Stimulated activated CD8-positive, alpha-beta memory T cell treated with anti-CD3 and anti-CD28 coated beads, Interleukin-15, amount 100 ng/mL, for 1 hour (primary cell): ENCODE results near the gene CREBL2.
"Not testable (repeated sequence)": the region's sequence is repeated elsewhere in the genome, so short reads cannot be mapped to it uniquely, and the experiment has no call there.

ENCODE experiments used
- DNase-seq: peaks from one replicate; pipeline ENCODE4 v3.0.0-alpha.2; 2020; ENCODE audit warnings: low read depth

CREBL2 gene, protein sequence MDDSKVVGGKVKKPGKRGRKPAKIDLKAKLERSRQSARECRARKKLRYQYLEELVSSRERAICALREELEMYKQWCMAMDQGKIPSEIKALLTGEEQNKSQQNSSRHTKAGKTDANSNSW

DNA sequence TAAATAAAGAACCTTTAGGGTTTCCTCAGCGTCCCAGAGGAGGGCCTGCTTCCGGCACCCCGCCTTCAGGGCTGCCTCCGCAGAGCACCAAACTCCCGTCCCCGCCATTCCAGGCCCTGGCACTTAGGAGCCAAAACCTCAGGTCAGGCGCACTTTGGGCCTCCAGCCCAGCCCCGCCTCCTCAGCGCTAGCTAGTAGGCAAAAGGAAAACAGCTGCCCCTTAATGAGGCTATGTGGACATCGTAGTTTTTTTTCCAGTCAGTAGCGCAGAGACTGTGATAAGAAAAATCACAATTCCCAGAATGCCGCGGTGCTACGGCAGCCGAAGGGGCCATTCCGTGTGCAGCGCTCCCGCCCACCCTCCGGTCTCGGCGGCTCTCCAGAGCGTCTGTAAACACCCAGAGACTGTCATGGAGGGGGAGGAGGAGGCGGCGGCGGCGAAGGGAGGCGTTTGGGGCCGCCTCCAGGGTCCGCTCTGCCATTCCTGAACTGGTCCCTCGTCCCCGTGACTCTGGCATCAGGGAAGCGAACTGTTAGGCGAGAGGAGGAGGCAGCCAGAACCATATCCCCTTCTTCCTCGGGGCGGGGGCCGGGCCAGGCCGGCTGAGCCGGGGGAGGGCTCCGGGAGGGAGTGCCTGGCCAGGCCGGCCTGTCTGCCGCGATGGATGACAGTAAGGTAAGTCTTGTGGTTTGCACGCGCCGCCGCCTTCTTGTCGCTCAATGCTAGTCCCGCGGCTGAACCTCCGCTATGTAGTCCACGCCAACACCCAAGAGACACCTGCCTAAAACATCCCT is at the start of gene CREBL2:
Gene CREBL2, plus strand, starts transcription at position 365 of the 795 bp plus-strand sequence. Its CDS starts 297 bp downstream, at position 662.
- peak; percentile 64 for DNase-seq

DNA sequence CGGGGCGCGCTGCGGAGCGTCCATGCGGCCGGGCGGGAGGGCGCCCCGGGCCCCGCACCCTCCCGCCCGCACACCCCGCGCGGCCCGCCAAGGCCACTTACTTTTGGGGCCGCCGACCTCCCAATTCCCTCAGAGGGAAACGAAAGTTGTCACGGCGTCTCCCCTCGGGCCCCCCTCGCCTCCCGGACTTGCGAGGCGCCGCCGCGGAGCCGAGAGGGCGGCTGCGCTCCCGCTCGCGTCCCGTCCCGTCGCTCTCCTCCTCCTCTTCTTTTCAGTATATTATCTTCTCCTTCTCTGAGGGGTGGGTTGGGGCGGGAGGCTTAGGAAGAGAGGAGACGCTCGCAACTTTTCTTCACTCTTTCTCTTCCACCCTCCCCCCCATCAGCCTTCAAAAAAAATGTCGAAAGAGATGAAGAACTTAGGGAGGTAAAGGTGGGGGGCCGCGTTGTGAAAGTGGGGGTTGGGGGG is 49.6 kb upstream of the CREBL2 start:
- DNase-seq = no peak

DNA sequence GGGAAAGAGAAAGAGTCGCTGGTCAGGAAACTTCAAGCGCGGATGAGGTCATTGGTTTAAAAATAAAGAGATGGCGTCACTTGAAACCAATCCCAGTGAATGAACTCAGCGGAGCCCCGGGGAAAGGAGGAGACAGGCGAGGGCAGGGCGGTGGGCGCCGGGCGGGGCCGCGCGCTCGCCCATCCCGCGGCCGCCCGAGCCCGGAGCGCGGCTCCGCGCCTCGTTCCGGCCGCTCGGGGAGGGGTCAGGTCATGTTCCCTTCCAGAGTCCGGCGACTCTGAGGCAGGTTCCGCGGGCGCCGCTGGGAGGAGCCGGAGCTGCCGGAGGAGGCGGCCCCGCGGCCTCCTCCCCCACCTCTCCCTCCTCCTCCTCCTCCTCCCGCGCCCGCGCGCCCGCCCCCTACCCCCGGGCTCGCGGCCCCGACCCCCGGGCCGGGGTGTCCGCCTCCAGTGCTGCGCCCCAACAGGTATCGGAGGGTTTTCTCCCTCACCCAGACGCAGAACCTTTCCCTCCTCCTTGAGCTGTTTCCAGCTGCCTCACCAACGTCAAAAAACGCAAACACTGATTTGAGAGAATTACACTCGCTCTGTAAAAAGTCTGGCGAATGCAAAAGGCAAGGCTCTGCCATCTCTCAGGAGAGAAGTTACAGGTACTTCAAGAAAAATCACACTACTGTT is 49.0 kb upstream of the CREBL2 start, which contains the start of gene DUSP16:
Gene DUSP16, minus strand, starts transcription at position 279 of the 677 bp plus-strand sequence. CDS start 41,765 bp downstream, outside the sequence.
- DNase-seq = peak; percentile 41

DNA sequence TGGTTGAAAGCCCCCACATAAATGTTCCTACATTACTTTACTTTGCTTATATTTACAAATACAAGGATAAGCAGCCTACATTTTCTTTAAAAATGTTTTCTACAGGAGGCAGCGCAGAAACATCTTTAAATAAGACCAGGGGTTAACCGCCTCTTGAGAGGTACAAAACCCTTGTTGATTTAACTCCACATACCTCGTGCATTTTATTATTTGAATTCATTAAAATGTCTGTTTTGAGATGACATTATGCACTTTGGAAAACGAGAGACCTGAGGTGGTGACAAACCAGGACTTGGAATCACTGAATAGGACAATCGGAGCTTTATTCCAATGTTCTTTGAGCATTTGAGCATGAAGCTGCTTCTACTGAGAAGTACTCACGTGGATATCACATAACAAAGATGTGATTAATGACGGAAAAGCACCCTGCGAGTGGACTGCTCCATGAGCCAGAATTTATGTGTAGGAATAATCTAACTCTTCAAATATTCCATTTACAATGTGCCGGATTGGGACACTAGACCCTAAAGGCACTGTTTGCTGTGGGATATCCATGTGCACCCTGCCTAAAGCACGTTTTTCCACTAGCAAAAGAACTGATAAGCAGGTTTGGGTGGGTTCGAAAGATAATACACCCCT is 48.3 kb upstream of the CREBL2 start:
- DNase-seq = no peak

DNA sequence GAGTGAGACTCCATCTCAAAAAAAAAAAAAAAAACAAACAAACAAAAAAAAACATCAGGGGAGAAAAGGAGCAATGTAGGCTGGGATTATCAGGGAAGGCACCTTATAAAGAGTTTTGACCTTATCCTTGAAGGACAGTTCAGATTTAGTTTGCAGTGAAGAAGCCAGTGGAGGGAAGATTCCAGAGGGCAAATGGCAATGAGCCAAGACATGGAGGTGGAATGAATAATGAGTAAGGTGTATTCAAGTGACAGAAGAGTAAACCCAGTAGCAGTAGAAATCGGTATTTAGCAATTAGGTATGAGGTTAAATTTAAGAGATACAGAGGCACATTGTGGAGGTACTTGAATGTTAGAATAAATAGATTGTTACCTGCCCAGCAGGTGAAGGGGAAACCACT is 46.8 kb upstream of the CREBL2 start:
- DNase-seq = no peak

DNA sequence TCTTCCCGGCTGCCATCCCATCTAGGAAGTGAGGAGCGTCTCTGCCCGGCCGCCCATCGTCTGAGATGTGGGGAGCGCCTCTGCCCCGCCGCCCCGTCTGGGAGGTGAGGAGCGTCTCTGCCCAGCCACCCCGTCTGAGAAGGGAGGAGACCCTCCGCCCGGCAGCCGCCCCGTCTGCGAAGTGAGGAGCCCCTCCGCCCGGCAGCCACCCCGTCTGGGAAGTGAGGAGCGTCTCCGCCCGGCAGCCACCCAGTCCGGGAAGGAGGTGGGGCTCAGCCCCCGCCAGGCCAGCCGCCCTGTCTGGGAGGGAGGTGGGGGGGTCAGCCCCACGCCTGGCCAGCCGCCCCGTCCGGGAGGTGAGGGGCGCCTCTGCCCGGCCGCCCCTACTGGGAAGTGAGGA is 45.7 kb upstream of the CREBL2 start:
- DNase-seq = not testable (repeated sequence)

DNA sequence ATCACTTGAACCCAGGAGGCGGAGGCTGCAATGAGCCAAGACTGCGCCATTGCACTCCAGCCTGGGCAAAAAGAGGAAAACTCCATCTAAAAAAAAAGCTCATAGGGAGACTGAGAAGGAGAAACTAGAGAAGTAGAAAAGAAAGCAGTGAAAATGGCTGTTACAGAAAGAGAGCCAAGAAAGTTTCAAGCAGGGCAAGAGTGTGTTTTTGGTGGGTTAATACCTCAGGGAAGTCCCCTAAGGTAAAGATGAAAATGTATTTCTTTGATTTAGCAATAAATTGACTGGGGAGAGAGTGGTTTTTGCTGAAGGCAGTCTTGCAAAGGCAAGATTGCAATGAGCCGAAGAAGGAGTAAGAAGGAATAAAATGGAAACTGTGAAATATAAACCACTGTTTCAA is 39.0 kb upstream of the CREBL2 start:
- DNase-seq = no peak

DNA sequence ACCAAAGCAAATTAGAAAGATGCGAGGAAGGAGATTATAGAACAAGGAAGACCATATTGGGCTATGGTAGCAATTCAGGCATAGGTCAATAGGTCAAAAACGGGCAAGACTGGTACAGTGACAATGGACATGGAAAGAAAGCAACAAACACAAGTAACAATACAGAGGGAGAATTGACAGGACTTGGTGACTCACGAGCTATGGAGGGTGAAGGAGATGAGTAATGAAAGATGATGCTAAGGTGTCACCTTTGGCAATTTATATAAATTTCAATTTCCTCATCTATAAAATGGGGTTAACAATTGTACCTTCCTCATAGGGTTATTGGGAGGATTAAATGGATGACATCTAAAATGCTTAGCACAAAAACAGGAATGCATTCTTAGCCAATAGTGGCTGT is 33.9 kb upstream of the CREBL2 start:
- DNase-seq = no peak

DNA sequence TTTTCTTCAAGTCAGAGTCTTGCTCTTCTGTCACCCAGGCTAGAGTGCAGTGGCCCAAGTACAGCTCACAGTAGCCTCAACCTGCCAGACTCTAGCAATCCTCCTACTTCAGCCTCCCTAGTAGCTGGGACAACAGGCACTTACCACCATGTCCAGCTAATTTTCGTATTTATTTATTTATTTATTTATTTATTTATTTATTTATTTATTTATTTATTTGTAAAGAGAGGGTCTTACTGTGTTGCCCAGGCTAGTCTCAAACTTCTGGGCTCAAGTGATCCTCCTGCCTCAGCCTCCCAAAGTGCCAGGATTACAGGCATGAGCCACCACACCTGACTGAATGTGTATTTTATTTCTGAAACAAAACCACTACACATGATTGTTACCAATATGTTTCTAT is 31.0 kb upstream of the CREBL2 start:
- DNase-seq = not testable (repeated sequence)

DNA sequence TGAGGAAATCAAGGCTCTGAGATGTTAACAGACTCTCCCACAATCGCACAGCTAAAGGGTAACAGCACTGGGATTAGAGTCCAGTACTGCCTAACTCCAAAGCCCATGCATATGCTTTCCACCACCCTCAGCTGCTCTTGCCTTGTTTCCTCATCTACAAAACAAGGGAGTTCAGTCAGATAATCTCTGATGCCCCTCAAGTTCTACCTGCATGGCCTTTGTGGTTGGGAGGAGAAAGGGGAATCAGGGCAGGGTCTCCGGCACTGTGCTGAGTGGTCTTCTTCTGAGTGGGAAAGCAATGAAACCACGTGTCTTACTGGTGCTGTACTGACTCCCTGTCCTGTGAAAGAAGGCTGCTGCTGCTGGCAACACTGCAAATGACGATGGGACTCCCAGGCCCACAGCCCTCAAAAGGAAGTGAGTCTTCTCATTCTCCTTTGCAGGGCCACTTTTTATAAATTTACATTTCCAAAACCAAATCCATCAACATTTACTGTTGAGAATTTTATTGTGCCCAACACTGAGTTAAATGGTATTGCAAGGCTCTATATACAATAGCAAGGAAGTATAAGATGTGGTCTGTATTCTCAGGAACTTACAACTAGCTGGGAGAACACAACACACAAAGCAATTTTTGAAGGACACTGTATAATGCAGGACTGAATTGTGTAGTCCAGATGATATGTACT is 29.3 kb upstream of the CREBL2 start:
- DNase-seq = no peak

DNA sequence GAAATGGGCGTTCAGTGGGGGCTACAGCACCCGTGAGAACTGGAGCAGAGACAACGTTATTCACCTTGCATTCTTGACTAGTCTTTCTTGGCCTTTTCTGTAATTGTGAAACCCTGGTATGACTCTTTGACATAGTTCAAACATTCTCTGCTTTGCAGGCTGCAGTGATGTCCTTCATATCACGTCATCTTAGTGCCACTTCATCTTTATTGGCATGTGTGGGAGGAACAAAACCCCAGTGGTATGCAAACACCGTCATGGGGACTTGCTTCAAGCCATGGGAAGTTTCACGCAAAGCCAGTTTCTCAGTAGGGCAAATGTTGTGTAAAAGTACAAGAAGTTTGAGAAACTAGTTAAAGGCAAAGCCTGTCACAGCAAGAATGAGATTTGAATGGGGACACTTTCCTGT is 28.8 kb upstream of the CREBL2 start:
- DNase-seq = no peak

DNA sequence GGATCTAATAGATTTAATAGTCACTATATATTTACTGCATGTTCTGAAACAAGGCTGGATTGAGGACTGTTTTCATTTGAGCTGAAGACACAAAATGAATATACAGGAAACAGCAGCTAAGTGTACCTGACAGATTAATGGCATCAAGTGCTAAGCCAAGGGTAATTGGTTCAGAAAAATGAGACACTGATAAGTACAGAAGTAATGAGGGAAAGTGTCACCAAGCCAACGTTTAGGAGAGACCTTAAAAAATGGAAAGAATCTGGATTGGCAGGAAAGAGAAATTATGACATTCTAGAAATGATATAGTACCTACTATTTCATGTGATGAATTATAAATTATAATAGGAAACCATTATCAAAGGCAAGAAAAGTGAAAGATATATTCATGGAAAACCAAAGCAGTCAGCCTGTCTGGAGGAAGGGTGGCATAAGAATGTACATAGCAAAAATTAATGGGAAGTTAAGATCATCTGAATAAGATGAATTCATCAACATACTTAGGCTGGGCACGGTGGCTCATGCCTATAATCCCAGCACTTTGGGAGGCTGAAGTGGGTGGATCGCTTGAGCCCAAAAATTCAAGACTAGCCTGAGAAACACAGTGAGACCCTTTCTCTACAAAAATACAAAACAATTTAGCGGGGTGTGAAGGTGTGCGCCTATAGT is 28.0 kb upstream of the CREBL2 start:
- no peak for DNase-seq

DNA sequence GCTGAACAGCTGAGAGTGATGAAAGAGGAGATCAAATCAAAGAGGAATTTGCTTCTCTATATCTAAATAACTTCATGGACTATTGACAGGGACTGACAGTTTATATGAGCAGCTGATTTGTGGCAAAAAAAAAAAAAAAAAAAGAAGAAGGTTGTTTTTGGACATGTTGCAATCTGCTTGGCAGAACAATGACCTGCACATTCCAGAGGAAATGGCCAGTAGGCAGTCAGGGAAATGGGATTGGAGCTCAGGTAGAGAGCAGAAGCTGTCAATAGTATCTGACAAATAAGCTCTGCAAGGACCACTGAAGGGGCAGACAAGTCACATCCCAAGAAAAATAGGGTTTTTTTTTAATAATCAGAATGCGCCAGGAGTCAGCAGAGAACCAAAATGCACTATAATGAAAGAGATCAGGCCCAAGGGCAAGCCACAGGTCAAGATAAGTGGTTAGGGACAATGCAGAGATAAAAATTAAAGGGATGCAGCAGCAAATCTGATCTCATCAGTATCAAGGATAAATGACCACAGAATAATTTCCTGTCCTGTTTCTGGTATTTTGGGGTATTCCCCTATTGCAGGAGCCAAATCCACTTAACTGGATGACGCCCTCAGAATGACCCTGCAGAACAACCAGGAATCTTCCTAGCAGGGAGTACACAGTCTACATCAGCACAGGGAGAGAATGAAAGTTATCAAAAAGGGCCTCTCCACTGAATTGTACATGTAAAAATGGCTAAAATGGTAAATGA is 26.4 kb upstream of the CREBL2 start:
- no peak for DNase-seq

DNA sequence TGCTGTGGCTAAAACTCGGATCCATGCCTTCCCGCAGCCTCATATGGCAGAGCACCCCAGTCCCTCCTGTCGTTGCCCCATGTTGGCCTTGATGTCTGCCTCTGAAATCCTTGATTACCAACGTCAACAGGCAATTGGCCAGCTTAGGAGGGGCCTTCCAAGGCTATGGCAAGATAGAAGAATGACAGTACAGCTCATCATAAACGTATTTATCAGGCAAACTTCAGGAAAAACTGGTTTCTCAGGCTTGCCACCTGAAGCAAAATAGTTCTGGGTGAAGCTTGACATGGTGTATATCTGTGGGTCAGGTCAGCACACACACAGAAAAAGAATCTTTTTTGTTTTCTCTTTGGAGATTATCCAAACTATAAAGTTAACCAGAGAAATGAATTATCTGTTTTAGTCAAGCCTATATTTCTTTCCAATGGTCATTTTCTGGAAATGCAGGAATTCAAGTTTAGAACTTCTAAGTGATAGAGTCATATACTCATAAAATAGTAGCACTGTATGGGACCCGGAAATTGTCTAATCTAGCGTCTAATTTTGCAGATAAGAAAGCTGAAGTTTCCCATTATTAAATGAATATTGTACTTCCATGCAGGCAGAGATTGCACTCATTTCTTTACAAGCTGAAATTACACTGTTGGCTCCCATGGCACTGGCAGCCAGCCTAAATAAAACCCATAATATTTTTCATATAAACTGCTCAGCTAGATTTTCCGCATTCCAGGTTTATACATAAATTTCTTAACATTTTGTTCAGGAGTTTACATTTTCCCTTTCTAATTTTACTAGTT is 24.6 kb upstream of the CREBL2 start:
- no peak for DNase-seq

DNA sequence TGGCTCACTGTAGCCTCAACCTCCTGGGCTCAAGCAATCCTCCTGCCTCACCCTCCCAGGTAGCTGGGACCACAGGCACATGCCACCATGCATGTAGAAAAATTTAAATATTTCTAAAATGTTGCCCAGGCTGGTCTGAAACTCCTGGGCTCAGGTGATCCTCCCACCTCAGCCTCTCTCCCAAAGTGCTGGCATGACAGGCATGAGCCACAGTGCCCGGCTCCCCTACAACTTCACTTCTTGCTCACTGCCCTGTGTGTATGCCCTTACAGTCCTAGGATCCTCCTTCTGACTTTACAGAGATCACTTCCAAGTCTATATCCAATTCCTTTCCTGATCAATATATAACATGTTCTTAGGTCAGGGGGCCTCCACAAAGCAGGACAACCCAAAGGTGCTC is 23.8 kb upstream of the CREBL2 start:
- DNase-seq = no peak

DNA sequence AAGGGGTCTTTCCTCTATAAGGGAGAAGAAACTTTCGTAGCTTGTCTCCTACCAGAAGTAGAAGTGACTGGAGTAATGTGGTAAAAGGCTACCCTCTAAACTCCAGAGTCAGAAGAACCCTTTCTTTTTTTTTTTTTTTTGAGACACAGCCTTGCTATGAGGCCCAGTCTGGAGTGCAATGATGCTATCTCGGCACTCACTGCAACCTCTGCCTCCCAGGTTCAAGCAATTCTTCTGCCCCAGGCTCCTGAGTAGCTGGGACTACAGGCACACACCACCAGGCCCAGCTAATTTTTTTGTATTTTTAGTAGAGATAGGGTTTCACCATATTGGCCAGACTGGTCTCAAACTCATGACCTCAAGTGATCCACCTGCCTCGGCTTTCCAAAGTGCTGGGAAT is 23.2 kb upstream of the CREBL2 start:
- not testable (repeated sequence) for DNase-seq

DNA sequence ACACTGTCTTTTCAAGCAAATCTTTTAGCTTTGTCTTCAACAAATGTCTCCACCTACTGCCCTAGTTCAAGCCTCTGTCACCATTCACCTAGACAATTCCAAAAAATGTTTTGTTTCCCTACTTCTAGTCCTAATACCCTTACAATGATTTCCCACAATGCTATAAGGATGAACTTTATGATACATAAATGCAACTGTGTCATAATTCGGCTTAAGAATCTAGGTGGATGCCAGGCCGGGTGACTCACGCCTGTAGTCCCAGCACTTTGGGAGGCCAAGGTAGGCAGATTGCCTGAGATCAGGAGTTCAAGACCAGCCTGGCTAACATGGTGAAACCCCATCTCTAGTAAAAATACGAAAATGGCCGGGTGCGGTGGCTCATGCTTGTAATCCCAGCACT is 20.7 kb upstream of the CREBL2 start:
- DNase-seq = no peak

DNA sequence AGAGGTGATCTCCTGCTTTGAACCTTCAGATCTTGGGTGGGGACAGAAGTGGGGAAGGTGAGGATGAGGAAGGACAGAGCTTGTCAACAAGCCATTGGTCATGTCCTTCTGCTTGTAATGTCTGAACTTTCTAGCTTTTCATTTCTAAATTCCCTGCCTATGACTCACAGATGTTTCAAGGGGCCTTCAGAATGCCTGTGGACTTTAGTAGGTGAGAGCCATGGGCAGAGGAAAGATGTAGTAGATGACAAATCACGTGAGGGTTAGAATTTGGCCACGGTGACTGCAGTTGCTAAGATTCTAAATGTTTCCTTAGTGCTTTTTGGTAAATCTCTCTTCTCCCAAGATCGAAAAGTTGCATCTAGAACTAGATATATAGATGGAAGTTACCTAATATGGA is 18.7 kb upstream of the CREBL2 start:
- DNase-seq = no peak

DNA sequence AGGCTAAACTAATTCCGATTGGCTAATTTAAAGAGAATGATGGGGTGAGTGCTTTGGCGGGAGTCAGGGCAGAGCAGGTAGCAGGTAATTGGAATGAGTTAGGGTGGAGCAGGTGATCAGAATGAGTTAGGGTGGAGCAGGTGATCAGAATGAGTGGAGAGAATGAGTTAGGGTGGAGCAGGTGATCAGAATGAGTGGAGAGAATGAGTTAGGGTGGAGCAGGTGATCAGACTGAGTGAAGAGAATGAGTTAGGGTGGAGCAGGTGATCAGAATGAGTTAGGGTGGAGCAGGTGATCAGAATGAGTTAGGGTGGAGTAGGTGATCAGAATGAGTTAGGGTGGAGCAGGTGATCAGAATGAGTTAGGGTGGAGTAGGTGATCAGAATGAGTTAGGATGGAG is 15.7 kb upstream of the CREBL2 start:
- DNase-seq = not testable (repeated sequence)

DNA sequence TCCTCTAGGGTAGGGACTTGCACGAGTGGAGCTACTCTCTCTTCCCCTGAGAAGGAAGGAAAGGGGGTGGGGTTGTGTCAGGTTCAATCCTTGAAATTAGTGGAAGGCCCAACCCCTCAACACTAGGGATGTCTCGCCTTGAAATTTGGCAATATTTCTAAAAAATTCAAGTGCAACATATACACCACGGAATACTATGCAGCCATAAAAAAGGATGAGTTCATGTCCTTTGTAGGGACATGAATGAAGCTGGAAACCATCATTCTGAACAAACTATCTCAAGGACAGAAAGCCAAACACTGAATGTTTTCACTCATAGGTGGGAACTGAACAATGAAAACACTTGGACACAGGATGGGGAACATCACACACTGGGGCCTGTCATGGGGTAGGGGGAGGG is 15.1 kb upstream of the CREBL2 start:
- not testable (repeated sequence) for DNase-seq
